CMK (cell line): ENCODE measurements around the gene COL5A1.

Experiments used
- DNase-seq: peaks from one replicate; pipeline ENCODE4 v3.0.0-alpha.2; 2010; ENCODE audit warnings: low read depth

Gene COL5A1

DNA sequence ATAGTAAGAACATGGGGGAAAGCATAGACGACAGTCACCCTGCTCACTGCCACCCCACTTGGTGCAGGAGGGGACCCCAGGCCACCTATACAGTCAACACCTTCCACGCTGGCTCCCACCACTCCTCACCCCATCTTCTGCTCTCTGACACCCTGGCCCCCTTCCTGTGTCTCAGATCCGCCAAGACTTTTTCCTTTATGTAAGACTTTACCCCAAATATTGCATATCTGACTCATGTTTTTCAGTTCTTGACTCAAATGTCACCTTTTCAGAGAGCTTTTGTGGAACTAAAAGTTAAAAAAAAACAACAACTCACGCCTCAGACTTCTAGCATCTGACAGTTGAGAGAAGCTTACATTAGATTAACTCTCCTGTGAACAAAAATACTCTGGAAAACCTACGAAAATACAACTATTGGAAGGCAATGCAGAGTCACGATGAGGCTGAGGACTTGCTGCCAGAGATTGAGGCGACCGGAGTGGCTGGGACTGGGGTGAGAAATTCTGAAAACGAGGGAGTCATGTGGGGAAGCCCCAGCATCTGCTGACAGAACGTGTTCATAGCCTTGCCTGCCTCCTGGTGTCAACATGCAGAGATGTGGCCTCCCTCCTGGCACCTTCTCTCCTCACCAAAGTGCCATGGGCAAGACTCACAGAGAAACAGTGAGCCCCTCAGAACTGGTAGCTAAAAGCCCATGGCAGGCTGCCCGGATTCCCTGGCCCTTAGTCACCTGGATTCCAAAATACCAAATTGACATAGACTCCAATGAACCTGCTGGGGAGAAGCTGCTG is 216.6 kb downstream of the COL5A1 start:
- DNase-seq = no peak

DNA sequence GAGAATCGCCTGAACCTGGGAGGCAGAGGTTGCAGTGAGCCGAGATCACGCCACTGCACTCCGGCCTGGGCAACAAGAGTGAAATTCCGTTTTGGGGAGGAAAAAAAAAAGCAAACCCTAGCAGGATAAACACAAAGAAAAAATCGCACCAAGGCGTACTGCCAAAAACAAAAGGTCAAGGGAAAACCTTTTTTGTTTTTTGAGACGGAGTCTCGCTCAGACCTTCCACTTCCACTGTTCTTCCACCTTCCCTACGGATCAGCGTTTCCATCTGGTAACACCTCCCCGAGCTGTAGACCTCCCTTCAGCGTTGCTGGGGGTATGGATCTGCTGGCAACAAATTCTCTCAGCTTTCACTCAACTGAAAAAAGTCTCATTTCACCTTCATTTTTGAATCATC is 218.9 kb downstream of the COL5A1 start:
- DNase-seq = no peak

DNA sequence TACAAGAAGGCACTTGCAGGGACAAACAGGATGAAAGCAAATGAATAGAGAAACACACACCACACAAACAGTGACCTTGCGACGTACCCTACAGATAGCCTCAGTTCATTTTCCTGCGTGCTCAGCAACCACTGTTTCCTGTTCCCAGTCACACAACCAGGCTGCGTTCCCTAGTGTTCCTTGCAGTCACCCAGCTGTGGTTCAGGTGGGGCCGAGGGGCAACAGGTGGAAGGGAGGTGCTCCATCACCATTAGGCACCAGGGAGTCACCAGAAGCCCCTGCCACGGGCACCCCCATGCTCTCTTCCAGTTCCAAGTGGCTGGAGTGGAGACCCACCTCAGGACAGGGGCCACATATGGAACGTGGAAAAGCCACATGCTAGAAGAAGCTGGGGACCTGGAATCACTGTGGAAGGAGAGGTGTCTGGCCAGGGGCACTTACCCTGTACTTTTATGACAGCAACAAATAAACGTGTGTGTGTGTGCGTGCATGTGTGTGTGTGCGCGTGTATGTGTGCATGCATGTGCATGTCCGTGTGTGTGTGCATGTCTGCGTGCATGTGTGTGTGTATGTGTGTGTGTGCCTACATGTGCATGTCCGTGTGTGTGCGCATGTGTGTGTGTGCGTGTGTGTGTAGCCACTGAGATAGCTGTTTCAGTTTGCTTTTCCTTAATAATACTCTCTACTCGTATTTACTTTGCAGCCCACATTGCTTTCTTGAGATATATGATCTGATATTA is 220.2 kb downstream of the COL5A1 start:
- no peak for DNase-seq

DNA sequence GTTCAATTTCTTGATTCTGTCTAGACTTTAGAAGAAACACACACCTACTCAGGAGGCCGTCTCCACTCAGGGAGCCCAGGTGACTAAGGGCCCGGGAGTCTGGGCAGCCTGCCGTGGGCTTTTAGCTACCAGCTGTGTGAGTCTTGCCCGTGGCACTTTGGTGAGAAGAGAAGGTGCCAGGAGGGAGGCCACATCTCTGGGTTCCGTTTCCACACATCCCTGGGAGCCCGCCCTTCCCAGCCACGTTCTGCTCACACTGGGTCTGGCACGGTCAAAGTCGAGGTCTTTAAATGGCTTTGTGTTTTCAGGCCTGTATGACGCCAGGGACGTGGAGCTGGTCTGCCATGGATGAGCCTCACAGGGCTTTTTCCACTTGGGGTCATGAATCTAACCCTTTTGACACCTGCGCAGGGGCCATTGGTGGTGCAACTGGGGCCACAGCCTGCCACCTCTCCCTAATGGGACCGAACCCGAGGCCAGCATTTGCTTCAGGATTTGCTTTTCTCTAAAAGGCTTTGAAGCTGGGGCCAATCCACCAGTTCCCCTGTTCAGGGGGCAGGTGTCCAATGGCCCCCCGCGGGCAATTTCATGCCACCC is 221.8 kb downstream of the COL5A1 start:
- DNase-seq = no peak

DNA sequence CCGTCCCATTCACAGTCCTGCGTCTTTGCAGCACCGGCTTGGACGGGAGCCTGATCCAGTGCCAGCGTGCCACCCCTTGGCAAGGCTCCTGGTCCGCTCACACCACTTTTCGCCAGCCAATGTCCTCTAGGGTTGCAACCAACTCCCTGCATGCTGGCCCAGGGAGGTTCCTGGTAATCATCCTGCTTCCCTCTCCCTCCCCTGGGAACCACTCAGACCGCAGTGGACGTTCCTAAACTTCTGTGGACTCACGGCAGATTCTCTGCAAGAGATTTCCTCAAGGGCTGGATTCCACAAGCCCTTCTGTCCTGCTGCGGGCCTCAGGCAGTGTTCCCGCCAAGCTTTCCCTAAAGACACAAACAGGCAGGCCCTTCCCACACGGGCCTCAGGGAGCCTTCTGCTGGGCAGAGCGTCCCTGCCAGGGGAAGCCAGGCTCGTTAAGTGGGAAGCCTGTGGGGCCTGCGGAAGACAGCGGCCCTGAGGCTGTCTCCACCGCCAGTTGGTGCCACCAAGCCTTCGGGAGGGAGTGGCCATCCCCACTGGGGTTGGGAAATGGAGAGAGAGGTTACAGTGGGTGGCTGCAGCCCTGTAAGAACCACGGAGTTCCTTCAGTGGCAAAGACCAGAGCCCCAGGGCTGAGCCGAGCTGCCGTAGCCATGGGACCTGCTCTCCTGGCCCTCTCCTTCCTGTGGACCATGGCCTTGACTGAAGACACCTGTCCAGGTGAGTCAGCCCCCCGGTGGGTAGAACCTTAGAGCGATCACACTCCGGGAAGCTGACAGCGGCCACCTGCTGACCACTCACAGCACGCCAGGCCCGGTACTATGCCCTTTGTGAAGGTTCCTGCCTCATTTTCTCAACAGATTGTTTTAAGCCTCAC is 222.6 kb downstream of the COL5A1 start:
- no peak for DNase-seq

DNA sequence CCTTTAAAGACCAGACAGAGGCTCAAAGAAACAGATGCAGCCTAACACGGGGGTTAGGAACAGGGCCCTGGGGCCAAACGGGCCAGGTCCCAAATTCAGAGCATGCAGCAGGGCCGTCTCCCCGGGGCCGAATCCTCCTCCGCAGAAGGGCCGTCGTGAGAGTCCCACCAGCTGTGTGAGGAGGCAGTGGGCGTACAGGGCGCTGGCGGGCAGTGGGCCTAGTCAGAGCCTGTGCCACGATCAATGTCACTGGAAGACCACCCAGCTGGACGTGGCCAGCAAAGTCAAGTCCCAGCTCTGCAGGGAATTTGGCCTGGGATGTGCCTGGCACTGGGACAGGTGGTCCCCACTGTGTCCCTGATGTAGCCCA is 223.2 kb downstream of the COL5A1 start:
- DNase-seq = no peak

DNA sequence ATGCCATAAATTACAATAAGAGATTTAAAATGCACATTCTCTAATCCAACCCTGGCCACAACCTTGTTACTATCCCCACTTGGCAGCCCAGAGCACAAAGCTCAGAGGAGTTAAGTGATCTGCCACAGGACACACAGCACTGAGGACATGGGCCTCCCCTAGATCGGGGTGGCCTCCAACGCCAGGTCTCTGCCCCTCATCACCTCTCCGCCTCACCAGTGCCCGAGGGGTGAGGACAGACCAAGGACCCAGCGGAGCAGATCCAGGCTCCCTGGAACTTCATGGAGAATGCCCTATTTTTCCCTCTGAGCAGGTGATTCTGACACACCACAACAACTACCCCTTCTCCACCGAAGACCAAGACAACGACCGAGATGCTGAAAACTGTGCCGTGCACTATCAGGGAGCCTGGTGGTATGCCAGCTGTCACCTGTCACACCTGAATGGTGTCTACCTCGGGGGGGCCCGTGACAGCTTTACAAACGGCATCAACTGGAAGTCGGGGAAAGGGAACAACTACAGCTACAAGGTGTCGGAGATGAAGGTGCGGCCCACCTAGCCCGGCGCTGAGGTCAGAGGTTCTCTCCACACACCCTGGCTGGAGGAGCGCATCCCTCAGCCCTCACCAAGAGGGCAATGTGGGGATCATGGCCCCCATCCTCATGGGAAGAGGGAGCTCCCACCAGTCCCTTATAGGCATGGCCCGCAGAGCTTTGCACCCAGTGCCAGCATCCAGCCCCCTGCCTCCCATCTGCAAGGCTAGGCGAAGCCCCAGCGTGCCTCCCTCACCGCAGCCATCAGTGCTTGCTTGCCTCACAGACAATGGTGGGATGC is 226.5 kb downstream of the COL5A1 start:
- no peak for DNase-seq

DNA sequence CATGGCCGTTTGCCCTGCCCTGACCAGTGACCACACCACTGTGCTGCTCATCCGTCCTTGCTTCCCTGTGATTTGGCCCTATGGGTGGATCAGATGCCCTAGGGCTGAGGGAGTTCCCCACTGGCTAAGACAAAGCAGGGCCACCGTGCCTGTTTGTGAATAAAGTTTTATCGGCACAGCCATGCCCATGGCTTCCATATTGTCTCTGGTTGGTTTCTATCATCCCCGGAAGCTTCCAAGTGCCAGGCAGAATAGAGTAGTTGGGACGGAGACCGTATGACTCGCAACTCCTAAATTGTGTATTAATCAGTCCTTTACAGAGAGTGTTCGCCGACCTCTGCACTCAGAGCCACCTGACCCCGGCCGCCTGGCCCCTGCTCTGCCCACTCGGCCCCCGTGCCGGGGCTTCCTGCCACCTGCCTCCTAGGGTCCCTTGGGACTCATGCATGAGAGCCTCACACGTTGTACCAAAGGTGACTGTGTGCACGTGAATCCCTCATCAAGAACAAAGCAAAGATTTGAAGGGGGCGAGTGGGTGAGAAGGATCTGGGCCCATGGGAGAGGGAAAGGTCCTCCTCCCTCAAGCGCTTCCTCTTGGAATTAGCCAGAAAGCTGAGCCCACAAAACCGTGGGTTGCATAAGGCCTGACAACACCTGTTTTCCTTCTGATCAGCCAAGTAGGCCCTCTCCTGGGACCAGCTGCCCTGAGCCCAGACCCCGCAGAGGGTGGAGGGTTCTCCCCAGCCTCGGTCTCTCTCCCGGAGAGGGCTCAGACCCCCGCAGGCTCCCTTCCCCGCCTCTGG is 227.3 kb downstream of the COL5A1 start:
- no peak for DNase-seq

DNA sequence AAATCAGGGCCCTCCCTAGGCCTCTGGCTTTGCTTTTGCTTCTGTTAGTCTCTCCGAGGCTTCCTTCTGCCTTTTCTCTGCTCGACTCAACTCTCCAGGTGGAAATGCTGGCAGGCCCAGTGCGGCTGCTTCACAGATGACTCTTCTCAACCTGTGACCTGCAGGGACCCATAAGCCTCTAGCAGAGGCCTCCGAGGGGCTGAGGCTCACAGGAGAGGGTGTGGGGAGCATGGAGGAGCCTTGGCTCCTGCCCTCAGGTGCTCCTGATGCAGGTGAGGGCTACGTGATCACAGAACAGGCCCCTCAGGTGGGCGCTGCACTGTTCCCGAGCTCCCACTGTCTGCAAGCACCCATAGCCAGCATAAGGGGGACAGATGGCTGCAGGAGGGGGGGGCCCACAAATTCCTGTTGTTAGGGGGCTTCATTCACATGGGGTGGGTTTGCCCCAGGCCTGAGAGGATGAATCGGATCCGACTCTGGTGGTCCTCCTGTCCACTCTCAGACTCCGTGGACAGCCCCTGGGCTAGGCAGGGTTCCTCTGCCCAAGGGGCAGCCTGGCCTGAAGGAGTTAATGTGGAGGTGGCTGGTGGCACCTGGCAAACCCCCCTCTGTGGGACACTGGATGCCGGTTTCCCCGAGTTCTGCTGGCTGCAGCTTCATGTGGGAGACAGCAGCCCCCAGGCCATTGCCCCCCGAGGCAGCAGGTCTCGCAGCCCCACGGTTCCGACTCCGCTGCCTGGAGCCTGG is 228.1 kb downstream of the COL5A1 start:
- DNase-seq = no peak

DNA sequence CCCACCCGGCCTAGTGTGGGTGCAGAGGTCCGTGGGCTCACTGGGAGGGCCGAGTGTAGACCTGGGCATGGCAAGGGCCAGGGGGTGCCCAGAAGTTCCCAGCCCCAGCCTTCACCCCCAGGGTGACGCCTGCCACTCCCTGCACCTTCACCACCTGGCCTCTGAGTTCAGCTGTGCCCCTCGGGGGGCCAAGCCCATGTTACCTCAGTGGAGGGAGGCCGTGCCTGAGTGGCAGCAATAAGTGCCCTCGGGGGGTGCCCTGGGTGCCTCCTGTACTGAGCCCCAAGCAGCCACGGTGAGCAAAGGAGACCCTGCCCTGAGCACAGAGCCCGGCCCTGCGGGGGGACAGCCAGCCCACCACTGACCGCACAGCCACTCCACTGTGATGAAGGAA is 228.7 kb downstream of the COL5A1 start:
- no peak for DNase-seq

DNA sequence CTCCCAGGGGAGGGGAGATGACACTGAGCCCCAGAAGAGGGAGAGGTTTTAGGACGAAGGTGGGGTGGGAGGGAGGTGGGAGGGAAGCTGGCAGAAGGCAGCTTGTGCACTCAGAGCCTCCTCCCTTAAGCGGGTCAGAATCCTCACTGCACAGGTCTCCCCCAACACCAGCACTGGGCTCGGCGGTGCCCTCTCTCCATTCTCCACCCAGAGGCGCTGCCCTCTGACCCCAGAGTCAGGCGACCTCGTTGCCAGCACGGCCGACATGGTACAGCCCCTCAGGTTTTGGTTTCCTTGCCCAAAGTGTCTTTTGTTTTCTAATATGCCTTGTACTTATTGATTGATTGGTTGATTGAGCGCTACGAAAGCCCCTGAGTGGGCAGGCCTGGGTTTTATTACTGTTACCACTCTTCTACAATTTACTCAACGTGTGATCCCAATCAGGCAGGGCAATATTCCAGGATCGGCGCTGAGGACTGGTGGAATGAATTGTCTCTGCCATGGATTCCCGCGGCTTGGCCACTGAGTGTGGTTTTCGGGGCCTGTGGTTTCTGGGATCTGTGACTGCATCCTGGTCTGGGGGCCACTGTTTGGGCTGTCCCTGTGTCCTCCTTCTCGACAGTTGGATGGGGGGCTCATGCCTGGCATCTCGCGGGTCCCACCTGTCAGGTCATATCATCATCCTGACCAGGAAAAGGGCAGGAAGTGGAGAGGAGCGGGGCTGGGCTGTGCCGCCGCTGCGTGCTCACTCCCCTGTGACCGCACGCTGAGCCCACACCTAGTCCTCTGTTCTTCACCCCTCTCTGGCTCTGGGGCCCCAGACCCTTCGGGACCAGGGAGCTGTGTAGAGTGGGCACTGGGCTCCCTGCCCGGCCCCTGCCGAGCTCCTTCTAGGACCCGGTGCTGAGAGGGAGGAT is 229.4 kb downstream of the COL5A1 start:
- no peak for DNase-seq

DNA sequence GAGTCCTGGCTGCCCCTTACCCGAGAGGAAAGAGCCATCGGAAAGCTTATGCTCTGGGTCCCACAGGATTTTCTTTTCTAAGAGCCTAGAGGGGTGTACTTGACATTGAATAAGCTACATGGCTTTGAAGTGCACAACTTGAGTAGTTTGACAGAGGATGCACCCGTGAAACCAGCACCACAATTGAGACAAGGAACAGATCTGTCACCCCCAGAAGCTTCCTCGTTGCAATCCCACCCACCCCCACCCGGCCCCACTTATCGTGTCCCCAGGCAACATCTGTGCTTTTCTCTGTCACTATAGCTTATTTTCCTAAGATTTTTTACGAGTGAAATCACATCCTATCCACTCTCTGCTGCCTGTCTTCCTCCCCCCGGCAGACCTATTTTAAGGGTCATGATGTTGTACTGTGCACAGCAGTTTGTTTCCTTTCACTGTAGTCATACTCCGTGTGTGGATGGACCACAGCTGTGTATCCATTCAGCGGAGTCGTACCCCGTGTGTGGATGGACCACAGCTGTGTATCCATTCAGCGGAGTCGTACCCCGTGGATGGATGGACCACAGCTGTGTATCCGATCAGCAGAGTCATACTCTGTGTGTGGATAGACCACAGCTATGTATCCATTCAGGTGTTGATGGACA is 230.2 kb downstream of the COL5A1 start:
- DNase-seq = no peak

DNA sequence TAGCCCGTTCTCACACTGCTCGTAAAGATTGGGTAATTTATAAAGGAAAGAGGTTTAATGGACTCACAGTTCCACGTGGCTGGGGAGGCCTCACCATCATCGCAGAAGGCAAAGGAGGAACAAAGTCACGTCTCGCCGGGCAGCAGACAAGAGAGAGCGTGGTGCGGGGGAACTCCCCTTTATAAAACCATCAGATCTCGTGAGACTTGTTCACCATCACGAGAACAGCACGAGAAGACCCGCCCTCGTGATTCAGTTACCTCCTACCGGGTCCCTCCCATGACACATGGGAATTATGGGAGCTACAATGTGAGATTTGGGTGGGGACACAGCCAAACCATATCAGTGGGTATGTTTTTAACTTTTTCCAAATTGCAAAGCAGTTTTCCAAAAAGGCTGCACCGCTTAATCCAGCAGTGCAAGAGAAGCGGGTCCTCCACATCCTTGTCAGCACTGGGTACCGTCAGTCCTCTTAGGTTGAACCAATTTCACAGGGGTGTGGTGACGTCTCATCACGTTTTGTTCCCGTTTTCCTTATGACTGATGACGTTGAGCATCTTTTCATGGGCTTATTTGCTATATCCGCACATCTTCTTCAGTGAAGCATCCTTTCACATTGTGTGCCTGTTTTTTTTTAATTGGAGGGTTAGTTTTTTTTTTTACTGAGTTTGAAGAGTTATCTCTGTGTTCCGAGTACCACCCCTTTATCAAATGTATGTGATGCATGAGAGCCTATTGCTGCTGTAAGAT is 231.1 kb downstream of the COL5A1 start:
- DNase-seq = no peak

DNA sequence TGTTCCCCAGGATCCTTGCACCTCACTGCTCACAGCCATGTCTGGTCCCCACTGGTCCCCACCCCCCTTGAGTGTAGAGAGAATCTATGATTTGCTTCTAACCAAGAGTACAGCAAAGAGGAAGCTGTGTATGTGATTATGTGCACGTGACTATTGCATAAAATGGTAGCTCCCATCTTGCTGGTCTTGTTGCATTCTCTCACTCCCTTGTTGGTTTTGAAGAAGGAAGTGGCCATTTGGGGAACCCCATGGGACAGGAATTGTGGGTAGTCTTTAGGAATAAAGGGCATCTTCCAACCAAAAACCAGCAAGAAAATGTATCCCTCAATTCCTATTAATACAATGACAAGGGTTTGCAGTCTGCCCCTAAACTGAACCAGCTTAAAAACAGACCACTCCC is 233.8 kb downstream of the COL5A1 start:
- DNase-seq = no peak

DNA sequence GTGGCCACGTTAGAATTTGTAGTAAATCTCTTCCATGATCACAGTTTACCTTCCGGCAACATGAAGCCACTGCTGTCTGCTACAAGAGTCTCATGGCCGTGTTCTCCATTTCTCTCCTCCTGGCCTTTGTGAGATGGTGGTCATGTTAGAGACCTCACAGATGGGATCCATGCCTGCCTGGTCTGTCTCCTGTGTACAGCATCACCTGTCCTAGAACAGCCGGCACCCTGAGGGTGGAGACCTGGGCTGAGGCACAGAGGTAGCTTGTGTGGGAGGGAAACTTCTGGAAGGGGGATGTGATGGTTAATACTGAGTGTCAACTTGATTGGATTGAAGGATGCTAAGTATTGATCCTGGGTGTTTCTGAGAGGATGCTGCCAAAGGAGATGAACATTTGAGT is 235.9 kb downstream of the COL5A1 start:
- no peak for DNase-seq

DNA sequence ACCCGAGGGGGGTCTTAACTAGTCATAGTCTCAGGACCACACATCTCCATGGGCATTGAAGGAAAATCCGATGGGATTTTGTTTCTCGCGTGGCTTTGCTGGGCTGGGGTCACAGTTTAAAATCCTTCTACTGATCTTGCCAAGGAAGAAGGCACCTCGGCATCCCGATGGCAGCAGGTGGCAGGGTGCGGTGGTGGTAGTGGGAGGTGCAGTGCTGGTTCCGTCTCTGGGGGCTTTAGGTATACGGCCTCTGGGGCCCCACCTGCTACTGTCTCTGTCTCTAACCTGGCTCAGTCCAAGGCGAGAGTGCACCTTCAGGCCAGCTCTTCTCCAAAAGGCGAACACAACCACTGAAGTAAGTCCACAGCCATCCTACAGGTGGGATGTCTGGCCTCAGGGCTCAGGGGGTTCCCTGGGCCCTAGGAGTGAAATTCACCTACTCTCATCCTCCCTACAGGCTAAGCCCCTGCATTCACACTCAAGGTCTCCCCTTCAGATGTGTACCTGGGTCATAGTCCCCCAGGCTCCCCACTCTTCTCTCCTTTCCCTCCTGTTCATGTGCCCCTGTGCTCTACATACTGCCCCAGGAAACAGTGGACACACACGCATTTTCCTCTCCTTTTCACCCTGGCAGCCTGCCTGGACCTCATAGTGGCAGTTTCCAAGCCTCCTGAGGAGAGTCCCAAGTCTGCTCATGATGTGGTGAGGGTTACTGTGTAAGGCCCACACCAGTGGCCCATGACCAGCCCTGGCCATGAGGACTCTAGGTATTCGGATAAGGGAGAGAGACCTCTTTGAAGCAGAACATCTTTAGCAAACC is 238.3 kb downstream of the COL5A1 start:
- no peak for DNase-seq
